NCI-H2227 treated with DMSO at 0.1 percent for 48 hours (cell line): ENCODE measurements around the gene MIGA1.
"Not testable (repeated sequence)": the region's sequence is repeated elsewhere in the genome, so short reads cannot be mapped to it uniquely, and the experiment has no call there.

Source experiments
- DNase-seq: peaks from one replicate; lab custom pipeline; 2025; lab: John Stamatoyannopoulos, UW

Gene MIGA1

GRCh38 chr1:77779529-77780281, at the start of gene MIGA1:
Gene MIGA1 (plus strand): TSS chr1:77779649. CDS start chr1:77783253, 3,604 bp downstream.
- DNase-seq: peak; percentile 93

- no peak for DNase-seq
Measured at GRCh38 chr1:77732090-77732489, 47.4 kb upstream of the MIGA1 start.

- DNase-seq: no peak
Measured at GRCh38 chr1:77739235-77739634, 40.2 kb upstream of the MIGA1 start.

- no peak for DNase-seq
Measured at GRCh38 chr1:77741316-77741715, 38.1 kb upstream of the MIGA1 start.

GRCh38 chr1:77742011-77742555, 37.4 kb upstream of the MIGA1 start:
- DNase-seq: peak; percentile 29

GRCh38 chr1:77744576-77744975, 34.9 kb upstream of the MIGA1 start:
- DNase-seq: no peak

- not testable (repeated sequence) for DNase-seq
Measured at GRCh38 chr1:77749489-77749888, 30.0 kb upstream of the MIGA1 start.

GRCh38 chr1:77756052-77756754, 23.2 kb upstream of the MIGA1 start:
- no peak for DNase-seq

GRCh38 chr1:77757066-77757584, 22.3 kb upstream of the MIGA1 start:
- no peak for DNase-seq

GRCh38 chr1:77757603-77758002, 21.8 kb upstream of the MIGA1 start:
- DNase-seq: no peak

GRCh38 chr1:77759071-77760028, 20.1 kb upstream of the MIGA1 start, which contains the start of gene USP33:
Gene USP33 (minus strand): TSS chr1:77759852. CDS start chr1:77741697, 18,155 bp downstream.
- DNase-seq: peak; percentile 80

- no peak for DNase-seq
Measured at GRCh38 chr1:77762072-77762476, 17.4 kb upstream of the MIGA1 start.

- no peak for DNase-seq
Measured at GRCh38 chr1:77768006-77768405, 11.4 kb upstream of the MIGA1 start.

GRCh38 chr1:77776007-77776700, 3.3 kb upstream of the MIGA1 start:
- DNase-seq: no peak

GRCh38 chr1:77781683-77782082, 2.2 kb downstream of the MIGA1 start:
- DNase-seq: no peak

- DNase-seq: no peak
Measured at GRCh38 chr1:77783141-77783540, 3.7 kb downstream of the MIGA1 start.

GRCh38 chr1:77786093-77786741, 6.8 kb downstream of the MIGA1 start:
- DNase-seq: not testable (repeated sequence)

- DNase-seq: no peak
Measured at GRCh38 chr1:77794550-77794949, 15.1 kb downstream of the MIGA1 start.

GRCh38 chr1:77796695-77797405, 17.4 kb downstream of the MIGA1 start:
- DNase-seq: no peak

GRCh38 chr1:77797991-77798390, 18.5 kb downstream of the MIGA1 start:
- no peak for DNase-seq
